ENCODE results near the gene MAN2B2. TPM values are rescaled to one million over a fixed set of nuclear protein-coding genes. Genes with fewer than 3 reads are reported as not detected.

MAN2B2 gene
- polyA plus RNA-seq, 1 donor (not counting 4 experiments of a cell fraction or from before 2014, with no cell fraction given) = 7.4 TPM

DNA sequence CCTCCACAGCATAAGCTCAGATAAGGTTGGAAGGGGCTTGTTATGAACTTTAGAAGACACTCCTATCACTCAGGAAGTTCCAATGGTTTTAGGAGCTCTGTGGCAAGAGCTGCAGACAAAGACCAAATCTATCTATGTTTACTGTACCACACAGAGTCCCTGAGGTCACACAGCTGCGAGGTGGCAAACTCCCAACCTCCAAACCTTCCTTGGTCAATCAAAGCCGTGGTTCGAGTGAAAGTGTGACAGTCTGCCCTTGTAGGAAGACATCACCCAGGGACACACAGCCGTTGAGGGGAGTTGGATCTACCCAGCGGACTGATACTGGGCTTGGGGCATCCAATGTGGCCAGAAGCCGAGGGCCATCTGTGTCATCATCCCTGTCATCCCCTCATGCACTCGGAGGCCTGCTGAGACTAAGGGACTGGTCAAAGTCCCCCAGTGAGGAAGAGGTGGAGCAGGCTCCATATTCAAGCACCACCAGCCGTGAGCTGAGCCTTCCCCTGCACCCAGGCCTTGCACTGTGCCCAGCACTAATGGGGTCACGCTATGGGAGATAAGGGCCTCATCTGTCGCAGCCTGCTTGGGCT, 26.8 kb downstream of the MAN2B2 start:
- dilution Hi-C loops (cut with MboI; ENCODE audit: extremely low pct_ligation_motif_present, low sequenced_read_pairs) = no loop called here

DNA sequence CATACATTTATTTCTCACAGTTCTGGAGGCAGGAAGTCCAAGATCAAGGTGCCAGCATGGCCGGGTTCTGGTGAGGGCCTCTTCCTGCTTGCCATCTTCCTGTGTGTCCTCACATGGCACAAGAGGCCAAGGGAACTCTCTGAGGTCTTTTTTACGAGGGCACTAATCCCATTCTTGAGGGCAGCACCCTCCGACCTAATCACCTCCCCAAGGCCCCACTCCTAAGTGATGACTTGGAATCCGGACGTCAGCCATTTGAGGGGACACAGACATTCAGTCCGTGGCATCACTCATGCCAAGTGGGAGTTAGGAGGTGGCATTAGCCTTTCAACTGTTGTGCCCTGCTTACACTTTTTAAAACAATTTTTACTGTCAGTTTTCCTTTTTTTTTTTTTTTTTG, 27.3 kb downstream of the MAN2B2 start:
- no peak overlapping the region for H2AFZ ChIP-seq (ENCODE audit: control insufficient read depth, low read length)
- TF ChIP-seq, protein P1, sequence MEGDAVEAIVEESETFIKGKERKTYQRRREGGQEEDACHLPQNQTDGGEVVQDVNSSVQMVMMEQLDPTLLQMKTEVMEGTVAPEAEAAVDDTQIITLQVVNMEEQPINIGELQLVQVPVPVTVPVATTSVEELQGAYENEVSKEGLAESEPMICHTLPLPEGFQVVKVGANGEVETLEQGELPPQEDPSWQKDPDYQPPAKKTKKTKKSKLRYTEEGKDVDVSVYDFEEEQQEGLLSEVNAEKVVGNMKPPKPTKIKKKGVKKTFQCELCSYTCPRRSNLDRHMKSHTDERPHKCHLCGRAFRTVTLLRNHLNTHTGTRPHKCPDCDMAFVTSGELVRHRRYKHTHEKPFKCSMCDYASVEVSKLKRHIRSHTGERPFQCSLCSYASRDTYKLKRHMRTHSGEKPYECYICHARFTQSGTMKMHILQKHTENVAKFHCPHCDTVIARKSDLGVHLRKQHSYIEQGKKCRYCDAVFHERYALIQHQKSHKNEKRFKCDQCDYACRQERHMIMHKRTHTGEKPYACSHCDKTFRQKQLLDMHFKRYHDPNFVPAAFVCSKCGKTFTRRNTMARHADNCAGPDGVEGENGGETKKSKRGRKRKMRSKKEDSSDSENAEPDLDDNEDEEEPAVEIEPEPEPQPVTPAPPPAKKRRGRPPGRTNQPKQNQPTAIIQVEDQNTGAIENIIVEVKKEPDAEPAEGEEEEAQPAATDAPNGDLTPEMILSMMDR (optimal IDR thresholded peaks at IDR 0.05 in 1 of 3, IDR thresholded peaks at IDR 0.05 in 1 of 3, conservative IDR thresholded peaks at IDR 0.05 in 1 of 3; ENCODE audit: extremely low read depth in 1 of 3, insufficient read depth in 2 of 3, low read length in 3 of 3) = no peak
- TF ChIP-seq EZH2 (IDR thresholded peaks at IDR 0.05; ENCODE audit: low read length) = no peak
- no peak overlapping the region for H3K9ac ChIP-seq (ENCODE audit: control insufficient read depth, extremely low read depth, insufficient read depth, low read length)
- H3K9me3 ChIP-seq (ENCODE audit: control insufficient read depth, low read depth, low read length) = peaks cover 3% of the 10 kb centered on the region
- H3K9me1 ChIP-seq (ENCODE audit: control insufficient read depth, extremely low read depth, insufficient read depth, low read length) = no peaks in the 10 kb centered on the region
- FAIRE-seq (no peak), DNase-seq (ENCODE audit: low read depth, low spot score) (no peak)
- H3K4me2 ChIP-seq (ENCODE audit: control insufficient read depth, extremely low read depth, insufficient read depth, low read depth, low read length) = no peak overlapping the region
- no peaks in the 10 kb centered on the region for H4K20me1 ChIP-seq (ENCODE audit: control insufficient read depth, extremely low read depth, insufficient read depth, low read length)
- H3K79me2 ChIP-seq (ENCODE audit: control insufficient read depth, insufficient read depth, low read length) = no peaks in the 10 kb centered on the region
- H3K27me3 ChIP-seq (ENCODE audit: control insufficient read depth, extremely low read depth, insufficient read depth, low read length) = no peaks in the 10 kb centered on the region
- dilution Hi-C loops (cut with MboI; ENCODE audit: extremely low pct_ligation_motif_present, low sequenced_read_pairs) = no loop called here
- no peaks in the 10 kb centered on the region for H3K4me1 ChIP-seq (ENCODE audit: control insufficient read depth, extremely low read depth, insufficient read depth, low read length)
- H3K4me3 ChIP-seq (ENCODE audit: control insufficient read depth in 2 of 3, extremely low read depth in 1 of 3, insufficient read depth in 2 of 3, low read depth in 1 of 3, low read length in 3 of 3) = no peak overlapping the region
- no peak overlapping the region for H3K27ac ChIP-seq (ENCODE audit: control insufficient read depth, insufficient read depth, low read length)
- peaks cover 0 to 20% of the 10 kb centered on the region in 2 experiments for H3K36me3 ChIP-seq (ENCODE audit: control insufficient read depth in 2 of 2, extremely low read depth in 1 of 2, insufficient read depth in 2 of 2, low read length in 2 of 2)

More for the DNA sequence above, 26.8 kb downstream of the MAN2B2 start:
- no peak overlapping the region for H3K27ac ChIP-seq (ENCODE audit: control insufficient read depth, insufficient read depth, low read length)
- no peaks in the 10 kb centered on the region for H3K4me1 ChIP-seq (ENCODE audit: control insufficient read depth, extremely low read depth, insufficient read depth, low read length)
- H3K36me3 ChIP-seq (ENCODE audit: control insufficient read depth in 2 of 2, extremely low read depth in 1 of 2, insufficient read depth in 2 of 2, low read length in 2 of 2) = peaks cover 0 to 19% of the 10 kb centered on the region in 2 experiments
- no peaks in the 10 kb centered on the region for H3K79me2 ChIP-seq (ENCODE audit: control insufficient read depth, insufficient read depth, low read length)
- no peak overlapping the region for H3K4me3 ChIP-seq (ENCODE audit: control insufficient read depth in 2 of 3, extremely low read depth in 1 of 3, insufficient read depth in 2 of 3, low read depth in 1 of 3, low read length in 3 of 3)
- no peaks in the 10 kb centered on the region for H4K20me1 ChIP-seq (ENCODE audit: control insufficient read depth, extremely low read depth, insufficient read depth, low read length)
- FAIRE-seq (no peak), DNase-seq (ENCODE audit: low read depth, low spot score) (no peak)
- TF ChIP-seq, protein P1 (optimal IDR thresholded peaks at IDR 0.05 in 1 of 3, IDR thresholded peaks at IDR 0.05 in 1 of 3, conservative IDR thresholded peaks at IDR 0.05 in 1 of 3; ENCODE audit: extremely low read depth in 1 of 3, insufficient read depth in 2 of 3, low read length in 3 of 3) = no peak
- TF ChIP-seq EZH2 (IDR thresholded peaks at IDR 0.05; ENCODE audit: low read length) = no peak
- H3K9me3 ChIP-seq (ENCODE audit: control insufficient read depth, low read depth, low read length) = peaks cover 3% of the 10 kb centered on the region
- H3K27me3 ChIP-seq (ENCODE audit: control insufficient read depth, extremely low read depth, insufficient read depth, low read length) = no peaks in the 10 kb centered on the region
- H3K9me1 ChIP-seq (ENCODE audit: control insufficient read depth, extremely low read depth, insufficient read depth, low read length) = no peaks in the 10 kb centered on the region
- H2AFZ ChIP-seq (ENCODE audit: control insufficient read depth, low read length) = no peak overlapping the region
- no peak overlapping the region for H3K4me2 ChIP-seq (ENCODE audit: control insufficient read depth, extremely low read depth, insufficient read depth, low read depth, low read length)
- no peak overlapping the region for H3K9ac ChIP-seq (ENCODE audit: control insufficient read depth, extremely low read depth, insufficient read depth, low read length)
